Activated naive CD4-positive, alpha-beta T cell treated with anti-CD3 and anti-CD28 coated beads, Interleukin-2, amount 50 U/mL, for 16 hours (primary cell): Measurements from ENCODE around the gene NIPA2.

Experiments
- DNase-seq: peaks from one replicate; pipeline ENCODE4 v3.0.0-alpha.2; 2020

Gene NIPA2

GRCh38 chr15:22903961-22904534 lies 65.6 kb downstream of the NIPA2 start:
- DNase-seq, result no peak

DNA sequence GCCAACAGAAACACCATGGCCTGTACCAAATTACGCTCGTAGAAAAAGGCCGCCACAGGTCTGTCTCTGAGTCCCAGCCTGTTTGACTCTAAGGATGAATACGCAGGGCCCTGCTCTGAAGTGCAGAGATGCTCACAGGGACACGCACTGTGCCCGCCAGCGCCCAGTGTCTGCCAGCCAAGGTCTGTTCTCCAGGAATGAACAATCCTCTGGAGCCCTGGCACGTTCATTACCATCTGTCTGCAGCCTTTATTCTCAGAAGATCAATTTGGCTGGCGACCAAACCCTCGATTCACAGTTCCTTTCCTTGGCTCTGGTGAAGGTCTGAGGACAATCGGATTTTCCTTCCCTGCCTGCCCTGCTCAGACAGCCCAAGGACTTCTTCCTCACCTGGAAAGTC lies 66.3 kb downstream of the NIPA2 start:
- no peak for DNase-seq

- no peak for DNase-seq
These were observed 68.9 kb downstream of the NIPA2 start for GRCh38 chr15:22907161-22907950.

- DNase-seq, result no peak
These were observed 70.4 kb downstream of the NIPA2 start for GRCh38 chr15:22908830-22909229.

DNA sequence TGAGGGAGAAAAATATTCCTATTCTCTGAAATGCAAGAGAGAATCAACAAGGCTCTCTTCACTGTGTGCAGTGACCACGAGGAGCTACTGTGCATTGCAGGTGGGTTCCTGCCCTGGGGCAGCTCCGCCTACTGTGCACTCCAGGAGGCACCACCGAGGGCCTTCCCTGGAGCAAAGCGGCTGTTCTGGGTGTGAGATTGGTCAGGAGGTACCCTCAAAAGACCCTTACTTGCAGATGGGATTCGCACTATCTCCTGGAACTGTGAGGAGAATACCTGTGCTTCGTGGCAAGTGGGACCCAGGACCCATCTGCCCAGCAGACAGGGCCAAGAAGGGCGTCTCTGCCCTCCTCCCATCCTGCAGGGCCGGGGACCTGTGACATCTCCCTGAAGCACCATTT lies 72.8 kb downstream of the NIPA2 start:
- DNase-seq, result no peak

GRCh38 chr15:22912256-22912655 lies 73.8 kb downstream of the NIPA2 start:
- no peak for DNase-seq

DNA sequence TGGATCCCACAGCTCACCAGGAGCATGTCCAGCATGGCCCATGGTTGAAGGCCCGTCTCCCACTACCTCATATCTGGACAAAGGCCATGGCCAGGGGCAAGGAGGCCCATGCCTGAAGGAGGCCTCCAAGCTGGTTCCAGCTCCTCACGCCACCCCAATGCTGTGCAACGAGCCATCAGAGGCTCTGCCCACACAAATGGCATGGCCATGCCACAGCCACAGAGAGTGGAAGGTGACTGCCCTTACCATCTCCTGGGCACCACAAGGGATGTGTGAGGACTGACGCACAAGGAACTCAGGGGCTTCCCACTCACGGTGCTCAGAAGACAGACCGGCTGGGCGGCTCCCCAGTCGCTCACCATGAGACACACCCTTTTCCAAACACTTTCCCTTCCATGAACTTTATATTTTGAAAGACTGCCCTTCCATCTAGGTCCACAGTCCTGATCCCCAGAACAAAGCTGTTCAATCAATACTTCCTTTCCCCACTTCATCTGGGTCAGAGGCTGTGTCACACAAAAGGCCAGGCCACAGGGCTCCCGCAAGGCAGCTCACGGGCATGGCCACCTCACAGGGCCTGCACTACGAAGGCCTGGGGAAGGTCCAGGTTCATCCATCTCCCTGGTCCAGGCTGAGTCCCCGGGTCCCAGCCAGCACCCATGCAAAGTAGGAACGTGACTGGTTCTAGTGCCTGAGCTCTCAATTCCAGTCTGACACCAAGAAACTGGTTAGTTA lies 75.3 kb downstream of the NIPA2 start:
- no peak for DNase-seq

DNA sequence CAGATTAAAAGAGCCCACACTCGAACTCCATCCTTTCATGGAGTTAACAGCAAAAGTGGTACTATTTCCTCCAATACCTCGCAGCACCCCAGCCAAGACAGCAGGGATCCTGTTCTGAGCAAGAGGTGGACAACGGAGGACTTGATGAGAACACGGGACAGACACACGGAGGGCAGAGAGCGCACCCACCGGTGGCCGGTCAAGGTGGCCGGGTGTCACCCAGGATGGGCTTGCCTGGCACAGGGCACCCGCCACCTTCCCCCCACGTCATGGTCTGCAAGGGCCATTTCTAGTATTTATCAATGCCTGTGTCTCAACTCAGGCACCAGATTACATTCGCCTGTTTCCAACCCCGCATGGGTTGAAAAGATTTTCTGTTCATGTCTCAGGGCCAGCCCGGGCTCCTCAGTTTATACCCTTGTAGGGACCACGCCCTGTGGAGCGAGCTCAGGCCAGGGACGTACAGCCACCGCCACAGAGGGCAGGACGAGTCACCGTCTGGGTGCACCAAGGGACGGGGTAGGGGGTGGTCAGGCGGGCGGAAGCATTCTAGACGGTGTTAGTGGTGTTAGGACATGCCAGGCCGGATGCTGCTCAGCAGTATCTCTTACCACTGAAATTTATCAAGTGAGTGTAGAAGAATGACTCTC lies 77.5 kb downstream of the NIPA2 start:
- no peak for DNase-seq

DNA sequence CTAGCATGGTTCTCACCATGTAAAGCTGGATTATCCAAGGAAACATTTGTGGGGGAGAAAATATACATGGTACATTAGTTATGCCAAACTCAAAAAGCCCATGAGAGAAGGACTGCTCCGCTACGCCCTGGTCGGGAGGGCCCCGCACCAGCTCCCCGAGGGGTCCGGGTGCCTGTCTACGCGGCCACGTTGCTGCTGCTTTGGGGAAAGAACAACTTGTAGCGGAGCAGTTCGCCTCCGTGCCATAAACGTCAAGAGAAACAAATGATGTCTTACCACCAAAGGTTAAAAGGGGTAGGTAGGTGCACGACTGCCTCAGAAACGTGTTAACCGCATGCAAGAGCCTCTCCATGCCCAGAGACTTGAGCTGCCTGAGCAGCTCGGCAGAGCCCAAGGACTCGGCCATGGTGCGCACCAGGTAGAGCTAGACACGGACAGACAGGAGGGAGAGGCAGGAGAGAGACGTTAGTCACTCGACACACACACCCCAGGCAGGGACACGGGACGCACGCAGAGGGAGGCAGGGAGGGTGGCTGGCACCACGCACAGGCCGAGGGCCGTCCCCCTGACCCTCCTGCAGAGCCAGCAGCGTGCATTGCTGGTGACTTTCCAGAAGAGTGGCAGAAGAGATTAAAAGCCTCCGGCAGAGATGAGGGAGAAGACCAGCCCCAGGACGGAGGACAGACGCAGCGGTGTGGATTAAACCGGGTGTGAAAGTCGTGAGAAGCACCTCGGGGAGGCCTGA lies 78.3 kb downstream of the NIPA2 start:
- no peak for DNase-seq

DNA sequence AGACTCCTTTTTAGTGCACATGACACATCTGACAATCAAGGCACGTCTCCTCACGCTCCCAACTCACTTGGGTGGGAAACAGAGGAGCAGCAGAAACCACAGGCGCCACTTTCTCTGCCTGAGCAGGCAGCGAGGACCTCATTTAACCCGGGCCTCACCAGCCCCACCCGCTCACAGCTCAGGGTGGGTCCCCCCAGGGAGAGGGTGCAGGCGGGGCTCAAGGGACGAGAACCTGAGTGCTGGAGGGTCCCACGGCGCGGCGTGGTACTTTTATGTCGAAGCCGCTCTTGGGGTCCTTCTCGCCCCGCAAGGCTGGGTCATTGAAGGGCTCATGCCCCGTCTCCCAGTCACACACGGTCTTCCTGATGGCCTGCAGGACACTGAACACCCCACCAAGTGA lies 79.1 kb downstream of the NIPA2 start:
- DNase-seq, result no peak
